IPS-20b (cell line): ENCODE measurements around the gene SOX21.
"Not testable (repeated sequence)": the region's sequence is repeated elsewhere in the genome, so short reads cannot be mapped to it uniquely, and the experiment has no call there.

Experiments used
- H3K27ac ChIP-seq: one replicate; pipeline ENCODE4 v1.5.1; 2013; ENCODE audit warnings: low read length
- H3K27me3 ChIP-seq: 2 replicates; pipeline ENCODE4 v1.6.1; 2013; ENCODE audit warnings: mild to moderate bottlenecking, low read length, inconsistent platforms; ENCODE audit not compliant: insufficient read depth
- H3K36me3 ChIP-seq: 2 replicates; pipeline ENCODE4 v1.6.1; 2013; ENCODE audit warnings: low read depth, mild to moderate bottlenecking, inconsistent platforms, low read length, moderate library complexity; ENCODE audit not compliant: insufficient read depth
- H3K4me1 ChIP-seq: 2 replicates; pipeline ENCODE4 v1.6.1; 2013; ENCODE audit warnings: mild to moderate bottlenecking, control low read depth, inconsistent platforms, low read length, moderate library complexity; ENCODE audit not compliant: insufficient read depth
- H3K4me3 ChIP-seq: 2 replicates; pipeline ENCODE4 v1.5.1; 2013; ENCODE audit warnings: mild to moderate bottlenecking, low read length, inconsistent platforms
- H3K9ac ChIP-seq: 2 replicates; pipeline ENCODE4 v1.6.1; 2013; ENCODE audit warnings: low read depth, mild to moderate bottlenecking, inconsistent platforms, low read length, moderate library complexity
- H3K9me3 ChIP-seq: 2 replicates; pipeline ENCODE4 v1.6.1; 2013; ENCODE audit warnings: mild to moderate bottlenecking, low read depth, low read length, inconsistent platforms; ENCODE audit not compliant: insufficient read depth

The SOX21 gene

DNA sequence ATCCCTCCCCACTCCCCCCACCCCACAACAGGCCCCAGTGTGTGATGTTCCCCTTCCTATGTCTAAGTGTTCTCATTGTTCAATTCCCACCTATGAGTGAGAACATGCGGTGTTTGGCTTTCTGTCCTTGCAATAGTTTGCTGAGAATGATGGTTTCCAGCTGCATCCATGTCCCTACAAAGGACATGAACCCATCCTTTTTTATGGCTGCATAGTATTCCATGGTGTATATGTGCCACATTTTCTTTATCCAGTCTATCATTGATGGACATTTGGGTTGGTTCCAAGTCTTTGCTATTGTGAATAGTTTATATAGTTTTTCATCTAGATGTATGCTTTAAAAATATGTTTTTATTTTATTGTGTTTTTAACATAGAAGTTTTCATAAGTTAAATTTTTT lies 6.4 kb upstream of the SOX21 start:
- H3K4me3 ChIP-seq, H3K9ac ChIP-seq, H3K9me3 ChIP-seq, H3K36me3 ChIP-seq, H3K27ac ChIP-seq: not testable (repeated sequence)
- H3K4me1 ChIP-seq: peaks cover 20% of the 10 kb centered on the region; the same call in 1 of the 2 replicates
- peaks cover 19% of the 10 kb centered on the region for H3K27me3 ChIP-seq

DNA sequence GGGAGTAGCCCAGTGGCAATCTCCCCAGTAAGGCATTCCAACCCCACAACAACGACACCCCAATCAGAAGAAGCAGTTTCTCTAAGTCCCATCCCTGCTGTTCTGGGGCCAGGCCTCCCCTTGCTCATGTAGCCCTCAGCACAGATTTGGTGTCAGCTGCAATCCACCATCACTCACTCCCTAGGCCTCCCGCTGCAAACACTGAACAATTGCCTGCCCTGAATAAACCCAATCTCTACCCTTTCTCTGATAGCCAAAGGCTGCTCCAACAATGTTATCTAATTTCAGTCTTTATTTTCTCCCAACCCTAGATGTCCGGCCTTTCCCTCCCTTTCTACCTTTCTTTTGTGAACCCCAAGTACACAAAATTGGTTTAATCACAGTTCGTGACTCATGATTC lies 5.6 kb upstream of the SOX21 start:
- Histone ChIP-seq H3K4me1 (peaks cover 20% of the 10 kb centered on the region; the same call in 1 of the 2 replicates), H3K4me3 (no peak overlapping the region), H3K9ac (no peak overlapping the region; the same call in 1 of the 2 replicates), H3K9me3 (no peaks in the 10 kb centered on the region), H3K27me3 (peaks cover 25% of the 10 kb centered on the region), H3K36me3 (no peaks in the 10 kb centered on the region), H3K27ac (no peak overlapping the region)

DNA sequence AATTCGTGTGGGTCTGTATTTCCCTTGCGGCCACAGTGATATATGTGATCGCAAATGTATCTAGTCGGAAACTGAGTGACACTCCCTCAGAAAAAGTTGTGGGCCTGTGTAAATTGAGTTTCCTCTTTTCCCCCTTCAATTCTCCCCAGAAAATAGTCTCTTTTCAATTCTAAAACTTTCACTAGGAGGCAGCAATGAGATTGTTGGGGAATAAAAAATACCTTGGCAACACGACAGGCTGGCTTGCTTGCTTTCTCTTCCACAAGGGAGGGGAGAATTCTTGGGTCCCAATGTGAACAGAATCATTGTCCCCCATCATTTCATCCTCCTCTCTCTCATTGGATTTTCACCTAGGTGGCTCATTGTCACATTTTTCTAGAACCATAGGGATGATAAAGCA lies 3.7 kb upstream of the SOX21 start:
- Histone ChIP-seq H3K9ac (no peak overlapping the region), H3K4me3 (no peak overlapping the region), H3K4me1 (peaks cover 20% of the 10 kb centered on the region; the same call in 1 of the 2 replicates), H3K27ac (no peak overlapping the region), H3K27me3 (peaks cover 41% of the 10 kb centered on the region), H3K9me3 (no peaks in the 10 kb centered on the region), H3K36me3 (no peaks in the 10 kb centered on the region)

DNA sequence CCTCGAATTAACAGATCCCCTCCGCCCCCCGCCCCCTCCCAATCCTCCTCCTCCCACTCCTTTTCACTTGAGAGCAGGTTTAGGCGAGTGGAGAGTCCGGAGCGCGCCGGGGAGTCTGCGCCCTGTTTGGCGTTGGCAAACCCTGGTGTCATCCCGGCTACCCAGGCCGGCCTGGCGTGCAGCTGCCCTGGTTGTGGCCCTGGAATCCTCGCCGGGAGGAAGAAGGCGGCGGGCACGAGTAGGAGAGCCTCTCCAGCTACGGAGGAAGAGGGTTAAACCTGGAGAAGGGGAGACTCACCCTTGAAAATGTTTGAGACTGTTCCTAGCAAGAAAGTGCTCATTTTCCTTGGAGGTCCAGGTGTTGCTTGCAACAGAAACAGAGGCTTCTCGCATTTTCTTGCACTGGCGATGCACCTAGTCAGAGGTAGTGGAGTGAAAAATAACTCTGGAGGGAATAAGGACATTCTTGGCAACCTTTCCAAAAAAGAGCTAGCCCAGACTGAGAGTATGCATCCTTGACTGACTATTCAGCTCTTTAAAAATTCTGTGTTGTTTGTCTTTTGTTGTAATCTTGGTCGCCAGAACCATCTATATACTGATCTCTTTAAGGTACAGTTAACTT lies 1.3 kb upstream of the SOX21 start:
- Histone ChIP-seq H3K9me3 (no peaks in the 10 kb centered on the region), H3K9ac (peak overlapping the region; percentile 54; the same call in 1 of the 2 replicates), H3K36me3 (no peaks in the 10 kb centered on the region), H3K27me3 (peaks cover 65% of the 10 kb centered on the region), H3K27ac (no peak overlapping the region), H3K4me3 (peak overlapping the region; percentile 72), H3K4me1 (peaks cover 36% of the 10 kb centered on the region; the same call in 1 of the 2 replicates)

DNA sequence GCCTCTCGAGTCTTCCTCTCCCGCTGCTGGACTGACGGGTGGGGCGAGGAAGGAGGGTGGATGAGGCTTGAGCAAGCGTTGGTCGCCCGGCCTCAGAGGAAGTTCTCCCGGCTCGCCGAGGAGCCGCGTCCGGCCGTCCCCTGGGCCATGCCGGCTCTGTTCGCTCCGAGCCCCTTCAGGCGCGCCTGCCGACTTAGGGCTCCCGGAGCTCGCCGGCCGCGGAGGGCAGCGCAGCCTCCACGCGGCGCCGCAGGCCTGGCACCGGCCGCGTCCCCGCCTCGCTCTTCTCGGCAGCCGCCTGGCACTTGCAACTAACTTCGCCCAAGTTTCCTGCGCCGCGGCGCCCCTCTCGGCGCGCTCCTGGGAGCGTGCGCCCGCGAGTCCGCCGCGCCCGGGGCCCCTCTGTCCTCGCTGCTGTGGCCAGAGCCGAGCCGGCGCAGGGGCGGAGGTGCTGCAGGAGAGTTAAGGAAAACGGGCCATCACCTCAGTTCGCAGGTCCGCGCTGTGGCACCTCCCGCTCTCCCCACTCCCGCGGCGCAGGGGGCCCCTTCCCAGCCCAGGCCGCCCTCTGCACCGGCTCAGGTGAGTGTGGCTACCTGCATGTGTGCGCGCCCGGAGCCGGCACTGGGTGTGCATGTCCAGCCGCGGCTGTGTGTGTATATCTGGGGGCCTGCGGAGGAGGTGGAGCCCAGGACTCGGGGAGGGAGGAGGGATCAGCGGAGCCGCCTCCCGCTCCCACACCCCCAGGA lies 641 bp upstream of the SOX21 start:
- Histone ChIP-seq H3K27me3 (peaks cover 71% of the 10 kb centered on the region), H3K27ac (no peak overlapping the region), H3K9me3 (no peaks in the 10 kb centered on the region), H3K4me1 (peaks cover 39% of the 10 kb centered on the region; the same call in 1 of the 2 replicates), H3K9ac (peak overlapping the region; percentile 68; the same call in 1 of the 2 replicates), H3K36me3 (no peaks in the 10 kb centered on the region), H3K4me3 (peak overlapping the region; percentile 72)

DNA sequence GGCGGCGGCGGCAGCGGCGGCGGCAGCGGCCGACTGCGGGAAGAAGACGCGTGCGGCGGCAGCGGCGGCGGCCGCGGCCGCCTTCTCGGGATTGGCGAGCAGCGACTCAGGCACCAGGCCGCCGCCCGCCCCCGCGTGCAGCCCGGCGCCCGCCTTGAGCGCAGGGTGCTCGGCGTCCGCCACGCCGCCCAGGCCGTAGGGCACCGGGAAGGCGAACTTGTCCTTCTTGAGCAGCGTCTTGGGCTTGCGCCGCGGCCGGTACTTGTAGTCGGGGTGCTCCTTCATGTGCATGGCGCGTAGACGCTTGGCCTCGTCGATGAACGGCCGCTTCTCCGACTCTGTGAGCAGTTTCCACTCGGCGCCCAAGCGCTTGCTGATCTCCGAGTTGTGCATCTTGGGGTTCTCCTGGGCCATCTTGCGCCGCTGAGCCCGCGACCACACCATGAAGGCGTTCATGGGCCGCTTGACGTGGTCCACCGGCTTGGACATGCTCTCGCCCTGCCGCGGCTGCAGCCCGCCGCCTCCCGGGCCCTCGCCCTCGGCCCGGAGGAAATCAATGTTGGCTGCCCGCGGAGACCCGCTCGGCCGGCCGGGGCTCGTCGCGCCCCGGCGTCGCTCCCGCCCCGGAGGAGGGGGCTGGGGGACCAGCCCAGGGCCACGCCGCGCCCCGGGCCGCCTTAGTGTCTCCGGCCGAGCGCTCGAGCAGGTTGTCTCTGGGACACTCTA lies 621 bp downstream of the SOX21 start:
- Histone ChIP-seq H3K9ac (peak overlapping the region; percentile 68; the same call in 1 of the 2 replicates), H3K36me3 (no peaks in the 10 kb centered on the region), H3K4me1 (peaks cover 37% of the 10 kb centered on the region; the same call in 1 of the 2 replicates), H3K4me3 (peak overlapping the region; percentile 72), H3K9me3 (no peaks in the 10 kb centered on the region), H3K27me3 (peaks cover 82% of the 10 kb centered on the region), H3K27ac (no peak overlapping the region)

DNA sequence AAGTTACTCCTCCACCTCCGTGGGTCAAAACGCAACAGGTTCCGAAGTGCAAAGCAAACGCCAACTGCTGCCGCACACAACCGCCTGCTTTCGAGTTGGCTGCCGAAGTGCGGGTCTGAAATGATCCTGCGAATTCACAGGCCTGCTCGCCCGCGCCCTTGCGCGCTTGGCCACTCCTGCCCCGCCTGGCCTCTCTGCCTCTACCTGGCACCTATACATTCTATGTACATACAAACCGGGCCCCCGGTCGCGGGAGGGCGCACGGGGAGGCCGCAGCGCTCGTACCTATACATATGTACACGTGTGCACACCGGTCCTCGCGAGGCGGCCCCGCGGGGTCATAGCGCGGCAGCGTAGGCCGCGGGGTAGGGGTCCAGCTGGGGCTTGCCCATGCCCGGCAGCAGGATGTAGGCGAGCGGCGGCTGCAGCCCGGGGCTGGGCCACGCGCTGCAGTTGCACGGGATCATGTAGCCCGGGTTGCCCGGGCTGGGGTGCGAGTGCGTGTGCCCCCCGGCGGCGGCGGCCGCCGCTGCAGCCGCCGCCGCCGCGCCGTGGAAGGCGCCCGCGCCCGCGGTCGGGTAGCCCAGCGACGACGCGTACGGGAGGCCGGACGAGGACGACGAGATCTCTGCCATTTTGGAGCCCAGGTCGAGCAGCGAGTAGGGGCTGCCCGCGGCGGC lies 1.3 kb downstream of the SOX21 start:
- Histone ChIP-seq H3K4me3 (peak overlapping the region; percentile 88), H3K9ac (peak overlapping the region; percentile 87), H3K4me1 (peaks cover 40% of the 10 kb centered on the region; the same call in 1 of the 2 replicates), H3K9me3 (no peaks in the 10 kb centered on the region), H3K27ac (no peak overlapping the region), H3K36me3 (no peaks in the 10 kb centered on the region), H3K27me3 (peaks cover 89% of the 10 kb centered on the region)

DNA sequence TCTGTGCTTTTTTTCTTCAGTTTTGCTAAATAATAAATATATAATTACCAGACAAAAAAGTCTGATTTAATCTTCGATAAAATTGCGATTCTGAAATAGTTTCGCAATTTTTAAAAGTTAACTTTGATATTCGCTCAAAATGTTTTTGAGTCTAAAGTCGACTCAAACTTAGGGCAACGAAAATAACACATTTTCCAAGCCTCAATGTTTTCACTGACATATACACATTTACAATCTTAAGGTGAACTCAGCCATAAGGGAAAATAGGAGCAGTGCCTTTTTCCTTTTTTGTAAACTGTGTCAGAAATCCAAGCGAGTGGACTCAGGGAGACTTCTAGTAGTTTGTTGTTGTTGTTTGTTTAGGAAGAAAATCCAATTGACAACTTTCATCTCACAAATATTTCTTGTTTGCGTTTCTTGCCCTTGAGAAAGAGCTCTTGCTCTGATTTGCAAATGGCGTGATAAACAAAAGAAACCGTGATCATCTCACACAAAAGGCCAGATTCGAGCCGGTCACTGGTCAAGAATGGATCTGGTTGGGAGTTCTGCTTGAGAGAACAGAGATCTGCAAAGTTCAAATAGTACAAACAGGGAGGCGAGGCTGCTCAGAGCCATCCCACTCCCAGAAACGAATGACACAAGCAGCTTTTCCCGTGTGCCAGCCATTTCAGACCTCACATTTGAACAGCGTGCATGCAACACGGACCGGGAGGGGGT lies 2.1 kb downstream of the SOX21 start:
- peaks cover 41% of the 10 kb centered on the region; the same call in 1 of the 2 replicates for H3K4me1 ChIP-seq
- H3K36me3 ChIP-seq: no peaks in the 10 kb centered on the region
- peak overlapping the region; percentile 87 for H3K9ac ChIP-seq
- peak overlapping the region; percentile 88 for H3K4me3 ChIP-seq
- H3K9me3 ChIP-seq: no peaks in the 10 kb centered on the region
- H3K27ac ChIP-seq: no peak overlapping the region
- H3K27me3 ChIP-seq: peaks cover 94% of the 10 kb centered on the region

DNA sequence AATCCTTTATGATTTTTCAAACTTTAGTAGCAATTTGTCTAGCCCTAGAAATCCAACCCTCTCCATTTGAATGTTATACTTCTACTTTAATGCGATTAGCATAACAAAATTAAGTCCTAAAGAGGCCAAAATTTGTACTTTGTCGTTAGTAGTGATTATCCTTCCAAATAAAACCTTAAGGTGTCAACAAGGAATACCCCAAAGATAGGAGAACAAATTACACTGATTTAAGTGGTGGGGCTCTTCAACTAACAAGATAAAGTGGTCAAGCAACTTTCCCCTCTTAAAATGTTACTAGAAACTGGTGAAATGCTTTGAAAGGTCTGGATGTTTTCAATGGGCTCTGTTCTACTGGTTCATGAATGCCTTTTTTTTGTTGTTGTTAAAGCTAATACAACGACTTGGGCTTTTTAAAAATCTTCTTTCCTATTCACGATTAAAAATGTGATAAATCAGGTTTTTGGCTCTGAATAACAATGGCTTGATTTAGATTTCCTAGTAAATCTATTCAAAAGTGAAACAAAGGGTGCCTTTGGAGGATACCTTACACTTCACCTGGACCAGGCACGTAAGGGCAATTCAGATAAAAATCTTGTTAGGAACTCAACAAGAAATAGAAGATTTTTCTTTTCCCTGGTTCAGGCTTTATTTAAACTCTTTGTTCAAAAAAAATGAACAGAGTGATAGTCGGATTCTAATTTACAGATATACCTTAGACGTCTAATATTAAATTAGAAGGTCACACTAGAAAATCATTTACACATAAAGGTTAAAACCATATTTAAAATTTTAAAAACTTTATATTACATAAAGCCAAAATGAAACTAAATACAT lies 3.1 kb downstream of the SOX21 start:
- Histone ChIP-seq H3K4me1 (peaks cover 39% of the 10 kb centered on the region; the same call in 1 of the 2 replicates), H3K27me3 (peaks cover 93% of the 10 kb centered on the region), H3K4me3 (peak overlapping the region; percentile 88), H3K36me3 (no peaks in the 10 kb centered on the region), H3K9ac (peak overlapping the region; percentile 87), H3K9me3 (no peaks in the 10 kb centered on the region), H3K27ac (no peak overlapping the region)
